RWPE1 (cell line): Measurements from ENCODE around the gene CCL24.
"Not testable (repeated sequence)": the region's sequence is repeated elsewhere in the genome, so short reads cannot be mapped to it uniquely, and the experiment has no call there.

Source experiments
- CTCF ChIA-PET: fragments of 350-600 bp; sonication (Branson Sonifier 250); formaldehyde crosslinking; extraction: SDS; loops from one replicate; lab custom pipeline; 2021; lab: Yijun Ruan, JAX
- POLR2A ChIA-PET: fragments of 400-600 bp; formaldehyde crosslinking; extraction: SDS; loops from one replicate; lab custom pipeline; 2020; ENCODE audit warnings: antibody characterized with exemption; ENCODE audit not compliant: low non-redundant PET; lab: Yijun Ruan, JAX
- DNase-seq: peaks from one replicate; pipeline ENCODE4 v3.0.0; 2012; ENCODE audit warnings: low spot score
- H3K27ac ChIP-seq: fragments of 450-650 bp; 2 replicates; pipeline ENCODE4 v1.5.1; 2017
- CTCF ChIP-seq: fragments of 450-650 bp; conservative IDR thresholded peaks from 2 replicates; pipeline ENCODE4 v1.5.1; 2017; ENCODE audit warnings: low read depth, mild to moderate bottlenecking

CCL24 gene

DNA sequence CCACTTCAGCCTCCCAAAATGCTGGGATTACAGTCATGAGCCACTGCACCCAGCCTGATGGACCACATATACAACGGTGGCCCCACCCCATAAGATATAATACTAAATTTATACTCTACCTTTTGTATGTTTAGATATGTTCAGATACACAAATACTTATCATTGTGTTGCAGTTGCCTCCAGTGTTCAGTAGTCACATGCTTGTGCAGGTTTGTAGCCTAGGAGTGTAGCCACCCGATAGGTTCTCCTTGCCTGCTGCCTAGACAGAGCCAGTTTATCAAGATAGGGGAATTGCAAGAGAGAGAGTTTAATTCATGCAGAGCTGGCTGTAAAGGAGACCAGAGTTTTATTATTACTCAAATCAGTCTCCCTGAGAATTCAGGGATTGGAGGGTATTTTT lies 9.6 kb downstream of the CCL24 start:
- ChIA-PET CTCF (no interaction called here), POLR2A (no interaction called here)
- no peak for DNase-seq
- H3K27ac ChIP-seq = no peak overlapping the region
- TF ChIP-seq CTCF = no peak

- CTCF ChIA-PET = no interaction called here
- POLR2A ChIA-PET = no interaction called here
- no peak overlapping the region for H3K27ac ChIP-seq
- TF ChIP-seq CTCF = no peak
- no peak for DNase-seq
These were observed 11.1 kb downstream of the CCL24 start for GRCh38 chr7:75802552-75802821.

DNA sequence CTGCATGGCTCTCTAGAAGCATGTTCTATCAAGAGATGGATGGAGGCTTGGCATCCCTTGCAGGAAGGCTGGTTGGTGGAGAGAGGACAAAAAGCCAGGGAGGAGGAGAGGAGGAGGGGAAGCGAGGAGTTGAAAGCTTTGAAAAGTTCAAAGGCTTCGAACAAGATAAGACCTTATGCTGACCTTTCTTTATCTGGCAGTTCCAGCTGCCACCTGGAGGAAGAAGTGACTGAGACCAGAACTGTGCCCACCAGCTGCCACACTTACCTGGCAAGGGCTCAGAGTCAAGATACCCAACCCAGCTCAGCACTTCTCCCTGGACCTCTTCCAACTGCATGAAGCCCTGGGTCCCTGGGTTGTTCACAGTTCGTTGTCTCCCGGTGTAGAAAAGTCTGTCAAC lies 14.8 kb downstream of the CCL24 start:
- POLR2A ChIA-PET = no interaction called here
- no peak for DNase-seq

GRCh38 chr7:75796420-75796819 lies 17.2 kb downstream of the CCL24 start:
- no peak overlapping the region for H3K27ac ChIP-seq
- no peak for DNase-seq
- ChIA-PET POLR2A (no interaction called here), CTCF (no interaction called here)
- TF ChIP-seq CTCF = no peak

More for the DNA sequence above, 14.8 kb downstream of the CCL24 start:
- CTCF ChIA-PET = interaction anchor here (0.6 kb wide), 1 partner anchor 27 kb away, joined by 4 read pairs; the partner anchor contains the start of gene CCL26
- no peak overlapping the region for H3K27ac ChIP-seq
- no peak for TF ChIP-seq CTCF

- no peak for DNase-seq
- no peak overlapping the region for H3K27ac ChIP-seq
- CTCF ChIA-PET = interaction anchor here (0.7 kb wide), 1 partner anchor 225 kb away, joined by 3 read pairs; no protein-coding TSS in a partner anchor
- TF ChIP-seq CTCF = no peak
- POLR2A ChIA-PET = no interaction called here
These were observed 17.7 kb downstream of the CCL24 start for GRCh38 chr7:75795831-75796285.

DNA sequence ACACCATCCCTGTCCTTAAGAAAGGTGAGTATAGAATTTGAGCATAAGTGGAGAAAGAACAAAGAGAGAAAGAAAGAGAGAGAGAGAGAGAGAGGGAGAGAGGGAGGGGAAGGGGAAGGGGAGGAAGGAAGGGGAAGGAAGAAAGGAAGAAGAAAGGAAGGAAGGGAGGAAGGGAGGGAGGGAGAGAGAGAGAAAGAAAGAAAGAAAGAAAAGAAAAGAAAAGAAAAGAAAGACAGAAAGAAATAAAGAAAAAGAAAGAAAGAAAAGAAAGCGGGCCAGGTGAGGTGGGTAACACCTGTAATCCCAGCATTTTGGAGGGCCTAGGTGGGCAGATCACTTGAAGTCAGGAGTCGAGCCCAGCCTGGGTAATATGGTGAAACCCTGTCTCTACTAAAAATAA lies 19.9 kb downstream of the CCL24 start:
- no peak overlapping the region for H3K27ac ChIP-seq
- ChIA-PET CTCF (no interaction called here), POLR2A (no interaction called here)
- no peak for DNase-seq
- no peak for TF ChIP-seq CTCF

GRCh38 chr7:75792567-75792966 lies 21.0 kb downstream of the CCL24 start:
- CTCF ChIA-PET, DNase-seq, POLR2A ChIA-PET: not testable (repeated sequence)
- peak overlapping the region; percentile 83 for H3K27ac ChIP-seq
